Osteocyte (in vitro differentiated cells): ENCODE results near the gene LRG1. TPM values are rescaled to one million over a fixed set of nuclear protein-coding genes. Genes with fewer than 3 reads are reported as not detected.
A peak's percentile ranks its signal among the peaks of the same experiment; 100 is the strongest.

ENCODE experiments used
- DNase-seq: peaks from one replicate; pipeline ENCODE4 v3.0.0; 2021; ENCODE audit warnings: mixed read lengths; ENCODE audit not compliant: unreplicated experiment; ENCODE audit errors: extremely low spot score
- H3K27ac Mint-ChIP-seq: one replicate; pipeline ENCODE4 v1.8.0; 2021; ENCODE audit warnings: mild to moderate bottlenecking, mixed read lengths; ENCODE audit not compliant: unreplicated experiment
- H3K27me3 Mint-ChIP-seq: one replicate; pipeline ENCODE4 v1.8.0; 2021; ENCODE audit warnings: mixed read lengths; ENCODE audit not compliant: unreplicated experiment
- H3K36me3 Mint-ChIP-seq: one replicate; pipeline ENCODE4 v1.8.0; 2021; ENCODE audit warnings: mixed read lengths; ENCODE audit not compliant: unreplicated experiment
- H3K4me1 Mint-ChIP-seq: one replicate; pipeline ENCODE4 v1.8.0; 2021; ENCODE audit warnings: mixed read lengths; ENCODE audit not compliant: unreplicated experiment
- H3K4me3 Mint-ChIP-seq: one replicate; pipeline ENCODE4 v1.8.0; 2021; ENCODE audit warnings: mild to moderate bottlenecking, moderate library complexity, mixed read lengths; ENCODE audit not compliant: unreplicated experiment
- H3K9me3 Mint-ChIP-seq: one replicate; pipeline ENCODE4 v1.8.0; 2021; ENCODE audit warnings: mixed read lengths; ENCODE audit not compliant: unreplicated experiment
- total RNA-seq: library from RNA; stranded (reverse); gene quantifications from 2 replicates; pipeline ENCODE4 v1.2.1, GENCODE V29; 2021
- TF ChIP-seq, protein P1 (sequence below): fragments of 200-600 bp; sonication (generic); IDR thresholded peaks from 2 replicates; pipeline ENCODE4 v1.5.0; 2021; ENCODE audit warnings: antibody characterized with exemption, mild to moderate bottlenecking, moderate library complexity

The LRG1 gene
- total RNA-seq, 1 donor from 2014 or later, result not detected

DNA sequence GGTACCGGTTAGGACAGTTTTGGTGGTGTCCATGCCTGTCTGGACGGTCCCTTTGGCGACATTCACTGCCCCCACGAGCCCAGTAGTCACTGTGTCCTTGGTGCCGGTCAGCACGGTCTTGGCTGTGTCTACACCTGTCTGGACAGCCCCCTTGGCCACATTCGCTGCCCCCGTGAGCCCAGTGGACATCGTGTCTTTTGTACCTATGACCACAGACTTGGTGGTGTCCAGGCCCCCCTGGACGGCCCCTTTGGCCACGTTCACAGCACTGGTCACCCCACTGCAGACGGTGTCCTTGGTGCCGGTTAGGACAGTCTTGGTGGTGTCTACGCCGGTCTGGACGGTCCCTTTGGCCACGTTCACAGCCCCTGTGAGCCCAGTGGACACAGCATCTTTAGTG lies 27.8 kb downstream of the LRG1 start:
- TF ChIP-seq, protein P1, sequence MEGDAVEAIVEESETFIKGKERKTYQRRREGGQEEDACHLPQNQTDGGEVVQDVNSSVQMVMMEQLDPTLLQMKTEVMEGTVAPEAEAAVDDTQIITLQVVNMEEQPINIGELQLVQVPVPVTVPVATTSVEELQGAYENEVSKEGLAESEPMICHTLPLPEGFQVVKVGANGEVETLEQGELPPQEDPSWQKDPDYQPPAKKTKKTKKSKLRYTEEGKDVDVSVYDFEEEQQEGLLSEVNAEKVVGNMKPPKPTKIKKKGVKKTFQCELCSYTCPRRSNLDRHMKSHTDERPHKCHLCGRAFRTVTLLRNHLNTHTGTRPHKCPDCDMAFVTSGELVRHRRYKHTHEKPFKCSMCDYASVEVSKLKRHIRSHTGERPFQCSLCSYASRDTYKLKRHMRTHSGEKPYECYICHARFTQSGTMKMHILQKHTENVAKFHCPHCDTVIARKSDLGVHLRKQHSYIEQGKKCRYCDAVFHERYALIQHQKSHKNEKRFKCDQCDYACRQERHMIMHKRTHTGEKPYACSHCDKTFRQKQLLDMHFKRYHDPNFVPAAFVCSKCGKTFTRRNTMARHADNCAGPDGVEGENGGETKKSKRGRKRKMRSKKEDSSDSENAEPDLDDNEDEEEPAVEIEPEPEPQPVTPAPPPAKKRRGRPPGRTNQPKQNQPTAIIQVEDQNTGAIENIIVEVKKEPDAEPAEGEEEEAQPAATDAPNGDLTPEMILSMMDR, result no peak

GRCh38 chr19:4511300-4512054 lies 28.4 kb downstream of the LRG1 start:
- H3K27ac Mint-ChIP-seq, result no peak overlapping the region
- no peaks in the 10 kb centered on the region for H3K9me3 Mint-ChIP-seq
- TF ChIP-seq, protein P1, result no peak
- no peaks in the 10 kb centered on the region for H3K27me3 Mint-ChIP-seq
- no peaks in the 10 kb centered on the region for H3K36me3 Mint-ChIP-seq
- no peak overlapping the region for H3K4me3 Mint-ChIP-seq
- no peaks in the 10 kb centered on the region for H3K4me1 Mint-ChIP-seq
- DNase-seq, result no peak

More for the DNA sequence above, 27.8 kb downstream of the LRG1 start:
- H3K36me3 Mint-ChIP-seq, result no peaks in the 10 kb centered on the region
- no peak for DNase-seq
- H3K27me3 Mint-ChIP-seq, result no peaks in the 10 kb centered on the region
- no peak overlapping the region for H3K4me3 Mint-ChIP-seq
- H3K9me3 Mint-ChIP-seq, result no peaks in the 10 kb centered on the region
- H3K4me1 Mint-ChIP-seq, result no peaks in the 10 kb centered on the region
- H3K27ac Mint-ChIP-seq, result no peak overlapping the region

DNA sequence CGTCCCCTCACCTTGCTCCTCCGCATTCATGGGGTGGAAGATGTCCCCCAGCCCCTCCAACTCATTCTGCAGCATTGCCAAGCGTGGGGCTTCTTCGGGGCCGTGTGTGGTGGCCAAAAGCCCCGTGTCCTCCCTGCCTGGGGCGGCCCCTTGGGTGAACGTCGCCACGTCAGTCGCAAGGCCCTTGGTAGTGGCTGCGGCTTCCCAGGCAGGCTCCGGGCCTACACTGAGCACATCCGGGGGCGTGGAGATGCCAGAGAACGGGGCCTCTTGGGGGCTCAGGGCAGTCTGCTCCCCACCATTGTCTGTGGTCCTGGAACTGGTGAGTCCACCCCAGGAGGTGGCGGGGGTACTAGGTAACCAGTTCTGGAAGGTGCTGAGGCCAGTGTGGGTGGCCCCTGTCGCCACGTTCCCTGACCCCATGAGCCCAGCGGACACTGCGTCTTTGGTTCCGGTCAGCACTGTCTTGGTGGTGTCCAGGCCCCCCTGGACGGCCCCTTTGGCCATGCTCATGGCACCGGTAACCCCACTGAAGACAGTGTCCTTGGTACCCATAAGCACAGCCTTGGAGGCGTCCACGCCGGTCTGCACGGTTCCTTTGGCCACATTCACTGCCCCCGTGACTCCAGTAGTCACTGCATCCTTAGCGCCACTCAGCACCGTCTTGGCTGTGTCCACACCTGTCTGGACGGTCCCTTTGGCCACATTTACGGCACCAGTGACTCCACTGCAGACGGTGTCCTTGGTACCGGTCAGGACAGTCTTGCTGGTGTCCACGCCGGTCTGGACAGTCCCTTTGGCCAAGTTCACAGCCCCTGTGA lies 29.2 kb downstream of the LRG1 start:
- no peak for DNase-seq
- Mint-ChIP-seq H3K27me3 (no peaks in the 10 kb centered on the region), H3K27ac (no peak overlapping the region), H3K4me1 (peaks cover 4% of the 10 kb centered on the region), H3K9me3 (no peaks in the 10 kb centered on the region), H3K4me3 (no peak overlapping the region), H3K36me3 (peaks cover 5% of the 10 kb centered on the region)
- TF ChIP-seq, protein P1, result no peak

GRCh38 chr19:4508698-4509097 lies 31.1 kb downstream of the LRG1 start:
- Mint-ChIP-seq H3K36me3 (peaks cover 8% of the 10 kb centered on the region), H3K4me3 (no peak overlapping the region), H3K4me1 (peaks cover 4% of the 10 kb centered on the region), H3K27me3 (no peaks in the 10 kb centered on the region), H3K9me3 (no peaks in the 10 kb centered on the region), H3K27ac (no peak overlapping the region)
- DNase-seq, result no peak
- TF ChIP-seq, protein P1, result no peak

- peaks cover 4% of the 10 kb centered on the region for H3K4me1 Mint-ChIP-seq
- TF ChIP-seq, protein P1, result no peak
- no peak overlapping the region for H3K27ac Mint-ChIP-seq
- H3K4me3 Mint-ChIP-seq, result no peak overlapping the region
- H3K27me3 Mint-ChIP-seq, result no peaks in the 10 kb centered on the region
- H3K9me3 Mint-ChIP-seq, result no peaks in the 10 kb centered on the region
- peaks cover 8% of the 10 kb centered on the region for H3K36me3 Mint-ChIP-seq
- DNase-seq, result peak; percentile 83
Measured at GRCh38 chr19:4507804-4508203, 32.0 kb downstream of the LRG1 start.
